ENCODE results near the gene ZNRF4.

GRCh38 chr19:5480427-5480836 is 25.2 kb downstream of the ZNRF4 start:
- no peak for TF ChIP-seq POLR2AphosphoS5 (IDR thresholded peaks at IDR 0.05; ENCODE audit: low read depth)
- TF ChIP-seq, protein P1, sequence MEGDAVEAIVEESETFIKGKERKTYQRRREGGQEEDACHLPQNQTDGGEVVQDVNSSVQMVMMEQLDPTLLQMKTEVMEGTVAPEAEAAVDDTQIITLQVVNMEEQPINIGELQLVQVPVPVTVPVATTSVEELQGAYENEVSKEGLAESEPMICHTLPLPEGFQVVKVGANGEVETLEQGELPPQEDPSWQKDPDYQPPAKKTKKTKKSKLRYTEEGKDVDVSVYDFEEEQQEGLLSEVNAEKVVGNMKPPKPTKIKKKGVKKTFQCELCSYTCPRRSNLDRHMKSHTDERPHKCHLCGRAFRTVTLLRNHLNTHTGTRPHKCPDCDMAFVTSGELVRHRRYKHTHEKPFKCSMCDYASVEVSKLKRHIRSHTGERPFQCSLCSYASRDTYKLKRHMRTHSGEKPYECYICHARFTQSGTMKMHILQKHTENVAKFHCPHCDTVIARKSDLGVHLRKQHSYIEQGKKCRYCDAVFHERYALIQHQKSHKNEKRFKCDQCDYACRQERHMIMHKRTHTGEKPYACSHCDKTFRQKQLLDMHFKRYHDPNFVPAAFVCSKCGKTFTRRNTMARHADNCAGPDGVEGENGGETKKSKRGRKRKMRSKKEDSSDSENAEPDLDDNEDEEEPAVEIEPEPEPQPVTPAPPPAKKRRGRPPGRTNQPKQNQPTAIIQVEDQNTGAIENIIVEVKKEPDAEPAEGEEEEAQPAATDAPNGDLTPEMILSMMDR (conservative IDR thresholded peaks at IDR 0.05; ENCODE audit: low read depth in 2 of 2) = peak; percentile 69 to 76
- no peak for TF ChIP-seq EZH2phosphoT487 (IDR thresholded peaks at IDR 0.05; ENCODE audit: unreplicated experiment)
- TF ChIP-seq, protein P2, sequence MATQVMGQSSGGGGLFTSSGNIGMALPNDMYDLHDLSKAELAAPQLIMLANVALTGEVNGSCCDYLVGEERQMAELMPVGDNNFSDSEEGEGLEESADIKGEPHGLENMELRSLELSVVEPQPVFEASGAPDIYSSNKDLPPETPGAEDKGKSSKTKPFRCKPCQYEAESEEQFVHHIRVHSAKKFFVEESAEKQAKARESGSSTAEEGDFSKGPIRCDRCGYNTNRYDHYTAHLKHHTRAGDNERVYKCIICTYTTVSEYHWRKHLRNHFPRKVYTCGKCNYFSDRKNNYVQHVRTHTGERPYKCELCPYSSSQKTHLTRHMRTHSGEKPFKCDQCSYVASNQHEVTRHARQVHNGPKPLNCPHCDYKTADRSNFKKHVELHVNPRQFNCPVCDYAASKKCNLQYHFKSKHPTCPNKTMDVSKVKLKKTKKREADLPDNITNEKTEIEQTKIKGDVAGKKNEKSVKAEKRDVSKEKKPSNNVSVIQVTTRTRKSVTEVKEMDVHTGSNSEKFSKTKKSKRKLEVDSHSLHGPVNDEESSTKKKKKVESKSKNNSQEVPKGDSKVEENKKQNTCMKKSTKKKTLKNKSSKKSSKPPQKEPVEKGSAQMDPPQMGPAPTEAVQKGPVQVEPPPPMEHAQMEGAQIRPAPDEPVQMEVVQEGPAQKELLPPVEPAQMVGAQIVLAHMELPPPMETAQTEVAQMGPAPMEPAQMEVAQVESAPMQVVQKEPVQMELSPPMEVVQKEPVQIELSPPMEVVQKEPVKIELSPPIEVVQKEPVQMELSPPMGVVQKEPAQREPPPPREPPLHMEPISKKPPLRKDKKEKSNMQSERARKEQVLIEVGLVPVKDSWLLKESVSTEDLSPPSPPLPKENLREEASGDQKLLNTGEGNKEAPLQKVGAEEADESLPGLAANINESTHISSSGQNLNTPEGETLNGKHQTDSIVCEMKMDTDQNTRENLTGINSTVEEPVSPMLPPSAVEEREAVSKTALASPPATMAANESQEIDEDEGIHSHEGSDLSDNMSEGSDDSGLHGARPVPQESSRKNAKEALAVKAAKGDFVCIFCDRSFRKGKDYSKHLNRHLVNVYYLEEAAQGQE (IDR thresholded peaks at IDR 0.05; ENCODE audit: unreplicated experiment) = no peak
